GM12878 (cell line): ENCODE measurements around the gene ASCC1. TPM values are rescaled to one million over a fixed set of nuclear protein-coding genes. Genes with fewer than 3 reads are reported as not detected.
A peak's percentile ranks its signal among the peaks of the same experiment; 100 is the strongest.

Source experiments
- BHLHE40 ChIP-seq, 2 experiments: fragments of 450-650 bp in 1 of 2; IDR thresholded peaks; 2 replicates each; pipeline ENCODE4 v1.6.1; 2011 to 2017; ENCODE audit warnings: low read depth in 2 of 2, borderline replicate concordance in 1 of 2, improper control_type of control experiment in 1 of 2, low read length in 1 of 2, mild to moderate bottlenecking in 1 of 2
- CEBPB ChIP-seq, 2 experiments: fragments of 150-350 bp in 1 of 2; IDR thresholded peaks; 2 replicates each; pipeline ENCODE4 v1.6.1; 2012 to 2014; ENCODE audit warnings: low read depth in 2 of 2, low read length in 2 of 2, borderline replicate concordance in 1 of 2, inconsistent platforms in 1 of 2
- EED ChIP-seq: sonication (generic); IDR thresholded peaks from 2 replicates; pipeline ENCODE4 v1.6.1; 2016; ENCODE audit warnings: antibody characterized with exemption, low read depth
- EP300 ChIP-seq, 2 experiments: fragments of 150-350 bp in 1 of 2; IDR thresholded peaks; 2 replicates each; pipeline ENCODE4 v1.6.1; 2011 to 2012; ENCODE audit warnings: low read depth in 2 of 2, low read length in 2 of 2, borderline replicate concordance in 1 of 2, improper control_type of control experiment in 1 of 2, inconsistent platforms in 1 of 2; ENCODE audit not compliant: control insufficient read depth in 1 of 2
- ETV6 ChIP-seq, 2 experiments: fragments of 450-650 bp in 1 of 2; IDR thresholded peaks in 1 of 2; conservative IDR thresholded peaks in 1 of 2; 2 replicates each; pipeline ENCODE4 v1.6.1; 2014; ENCODE audit warnings: antibody characterized with exemption in 1 of 2, borderline replicate concordance in 1 of 2, low read depth in 1 of 2, mild to moderate bottlenecking in 1 of 2, moderate library complexity in 1 of 2
- HDAC2 ChIP-seq: fragments of 200-600 bp; sonication (generic); IDR thresholded peaks from 2 replicates; pipeline ENCODE4 v1.6.1; 2017
- MXI1 ChIP-seq: fragments of 150-350 bp; IDR thresholded peaks from 2 replicates; pipeline ENCODE4 v1.6.1; 2011; ENCODE audit warnings: low read depth, mild to moderate bottlenecking, inconsistent platforms, low read length, improper control_type of control experiment
- NR2C2 ChIP-seq: IDR thresholded peaks from 2 replicates; pipeline ENCODE4 v1.6.1; 2011; ENCODE audit warnings: borderline replicate concordance, low read depth; ENCODE audit not compliant: control insufficient read depth, insufficient read length
- PRDM15 ChIP-seq: fragments of 450-650 bp; formaldehyde crosslinking; IDR thresholded peaks from 2 replicates; pipeline ENCODE4 v1.4.0; 2020; ENCODE audit warnings: mild to moderate bottlenecking, moderate library complexity
- RCOR1 ChIP-seq: conservative IDR thresholded peaks from 2 replicates; pipeline ENCODE4 v1.6.1; 2012; ENCODE audit warnings: low read depth, low read length, improper control_type of control experiment
- SMC3 ChIP-seq: IDR thresholded peaks from 2 replicates; pipeline ENCODE4 v1.6.1; 2011; ENCODE audit warnings: low read length, improper control_type of control experiment, borderline replicate concordance
- ZBED1 ChIP-seq: IDR thresholded peaks from 2 replicates; pipeline ENCODE4 v1.6.1; 2016; ENCODE audit warnings: borderline replicate concordance
- polyA plus RNA-seq, 11 experiments: library from polyadenylated mRNA; depleted of rRNA in 4 of 11; unstranded in 6 of 11; stranded (reverse) in 5 of 11; fragments of >200 nt; fragmentation: Nextera tagmentation in 4 of 11; fragmentation: Illumina TruSeq in 1 of 11; extraction: Ambion mirVana in 4 of 11; extraction: Trizol in 1 of 11; gene quantifications; 1 replicate in 1 of 11; 2 replicates in 10 of 11; pipeline versions ENCODE4 v1.2.1 to v1.2.3, GENCODE V29; 2011 to 2016; ENCODE audit warnings: inconsistent platforms in 2 of 11, missing spikeins in 2 of 11, low read depth in 1 of 11
- total RNA-seq, 4 experiments: library from RNA; depleted of rRNA in 3 of 4; stranded (reverse); fragments of >200 nt in 3 of 4; fragmentation: Illumina TruSeq in 1 of 4; extraction: Trizol in 1 of 4; gene quantifications; 2 replicates each; pipeline versions ENCODE4 v1.2.1 to v1.2.3, GENCODE V29; 2013 to 2021
- TF ChIP-seq, protein P1 (sequence below): fragments of 450-650 bp; IDR thresholded peaks from 2 replicates; pipeline ENCODE4 v1.6.1; 2018; ENCODE audit warnings: borderline replicate concordance, mild to moderate bottlenecking; ENCODE audit not compliant: partially characterized antibody
- TF ChIP-seq, protein P2 (sequence below): IDR thresholded peaks from 2 replicates; pipeline ENCODE4 v1.6.1; 2012; ENCODE audit warnings: low read length, inconsistent platforms
- TF ChIP-seq, protein P3 (sequence below): IDR thresholded peaks from 2 replicates; pipeline ENCODE4 v1.6.1; 2011; ENCODE audit warnings: borderline replicate concordance, low read depth, mild to moderate bottlenecking, moderate library complexity, low read length; ENCODE audit not compliant: insufficient read depth, poor library complexity, severe bottlenecking
- TF ChIP-seq, protein P4 (sequence below): fragments of 450-650 bp; IDR thresholded peaks from 2 replicates; pipeline ENCODE4 v1.6.1; 2014; ENCODE audit warnings: mild to moderate bottlenecking

The ASCC1 gene
- total and polyA plus RNA-seq, 10 of the 15 experiments (the other 5 are each of a cell fraction or from before 2014, with no cell fraction given) = 23.3 to 80.6 (median 42.8) TPM

- TF ChIP-seq BHLHE40 (IDR thresholded peaks at IDR 0.05; ENCODE audit: borderline replicate concordance in 1 of 2, low read depth in 2 of 2, low read length in 1 of 2) (peak; percentile 46 to 56; a peak in 2 of 4 replicates), CEBPB (IDR thresholded peaks at IDR 0.05; ENCODE audit: borderline replicate concordance in 1 of 2, low read depth in 2 of 2, low read length in 2 of 2) (no peak), NR2C2 (no peak), EP300 (IDR thresholded peaks at IDR 0.05; ENCODE audit: borderline replicate concordance in 1 of 2, control insufficient read depth in 1 of 2, low read depth in 2 of 2, low read length in 2 of 2) (peak in 1 of 2 experiments; percentile 25; a peak in 1 of 4 replicates), EED (peak; percentile 98), SMC3 (no peak), PRDM15 (CRISPR knock-in tag) (no peak), HDAC2 (no peak), ZBED1 (0 out of 2 replicates have a peak, but pooled peaks have one; percentile 29), ETV6 (conservative IDR thresholded peaks at IDR 0.05 in 1 of 2, IDR thresholded peaks at IDR 0.05 in 1 of 2; ENCODE audit: borderline replicate concordance in 1 of 2, low read depth in 1 of 2) (no peak; a peak in 1 of 4 replicates), MXI1 (no peak), RCOR1 (no peak)
- TF ChIP-seq, protein P1, sequence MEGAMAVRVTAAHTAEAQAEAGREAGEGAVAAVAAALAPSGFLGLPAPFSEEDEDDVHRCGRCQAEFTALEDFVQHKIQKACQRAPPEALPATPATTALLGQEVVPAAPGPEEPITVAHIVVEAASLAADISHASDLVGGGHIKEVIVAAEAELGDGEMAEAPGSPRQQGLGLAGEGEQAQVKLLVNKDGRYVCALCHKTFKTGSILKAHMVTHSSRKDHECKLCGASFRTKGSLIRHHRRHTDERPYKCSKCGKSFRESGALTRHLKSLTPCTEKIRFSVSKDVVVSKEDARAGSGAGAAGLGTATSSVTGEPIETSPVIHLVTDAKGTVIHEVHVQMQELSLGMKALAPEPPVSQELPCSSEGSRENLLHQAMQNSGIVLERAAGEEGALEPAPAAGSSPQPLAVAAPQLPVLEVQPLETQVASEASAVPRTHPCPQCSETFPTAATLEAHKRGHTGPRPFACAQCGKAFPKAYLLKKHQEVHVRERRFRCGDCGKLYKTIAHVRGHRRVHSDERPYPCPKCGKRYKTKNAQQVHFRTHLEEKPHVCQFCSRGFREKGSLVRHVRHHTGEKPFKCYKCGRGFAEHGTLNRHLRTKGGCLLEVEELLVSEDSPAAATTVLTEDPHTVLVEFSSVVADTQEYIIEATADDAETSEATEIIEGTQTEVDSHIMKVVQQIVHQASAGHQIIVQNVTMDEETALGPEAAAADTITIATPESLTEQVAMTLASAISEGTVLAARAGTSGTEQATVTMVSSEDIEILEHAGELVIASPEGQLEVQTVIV = no peak
- TF ChIP-seq, protein P2, sequence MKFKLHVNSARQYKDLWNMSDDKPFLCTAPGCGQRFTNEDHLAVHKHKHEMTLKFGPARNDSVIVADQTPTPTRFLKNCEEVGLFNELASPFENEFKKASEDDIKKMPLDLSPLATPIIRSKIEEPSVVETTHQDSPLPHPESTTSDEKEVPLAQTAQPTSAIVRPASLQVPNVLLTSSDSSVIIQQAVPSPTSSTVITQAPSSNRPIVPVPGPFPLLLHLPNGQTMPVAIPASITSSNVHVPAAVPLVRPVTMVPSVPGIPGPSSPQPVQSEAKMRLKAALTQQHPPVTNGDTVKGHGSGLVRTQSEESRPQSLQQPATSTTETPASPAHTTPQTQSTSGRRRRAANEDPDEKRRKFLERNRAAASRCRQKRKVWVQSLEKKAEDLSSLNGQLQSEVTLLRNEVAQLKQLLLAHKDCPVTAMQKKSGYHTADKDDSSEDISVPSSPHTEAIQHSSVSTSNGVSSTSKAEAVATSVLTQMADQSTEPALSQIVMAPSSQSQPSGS = peak; percentile 85
- TF ChIP-seq, protein P3, sequence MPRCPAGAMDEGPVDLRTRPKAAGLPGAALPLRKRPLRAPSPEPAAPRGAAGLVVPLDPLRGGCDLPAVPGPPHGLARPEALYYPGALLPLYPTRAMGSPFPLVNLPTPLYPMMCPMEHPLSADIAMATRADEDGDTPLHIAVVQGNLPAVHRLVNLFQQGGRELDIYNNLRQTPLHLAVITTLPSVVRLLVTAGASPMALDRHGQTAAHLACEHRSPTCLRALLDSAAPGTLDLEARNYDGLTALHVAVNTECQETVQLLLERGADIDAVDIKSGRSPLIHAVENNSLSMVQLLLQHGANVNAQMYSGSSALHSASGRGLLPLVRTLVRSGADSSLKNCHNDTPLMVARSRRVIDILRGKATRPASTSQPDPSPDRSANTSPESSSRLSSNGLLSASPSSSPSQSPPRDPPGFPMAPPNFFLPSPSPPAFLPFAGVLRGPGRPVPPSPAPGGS = peak; percentile 94
- TF ChIP-seq, protein P4, sequence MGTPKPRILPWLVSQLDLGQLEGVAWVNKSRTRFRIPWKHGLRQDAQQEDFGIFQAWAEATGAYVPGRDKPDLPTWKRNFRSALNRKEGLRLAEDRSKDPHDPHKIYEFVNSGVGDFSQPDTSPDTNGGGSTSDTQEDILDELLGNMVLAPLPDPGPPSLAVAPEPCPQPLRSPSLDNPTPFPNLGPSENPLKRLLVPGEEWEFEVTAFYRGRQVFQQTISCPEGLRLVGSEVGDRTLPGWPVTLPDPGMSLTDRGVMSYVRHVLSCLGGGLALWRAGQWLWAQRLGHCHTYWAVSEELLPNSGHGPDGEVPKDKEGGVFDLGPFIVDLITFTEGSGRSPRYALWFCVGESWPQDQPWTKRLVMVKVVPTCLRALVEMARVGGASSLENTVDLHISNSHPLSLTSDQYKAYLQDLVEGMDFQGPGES = no peak
These were observed 41.2 kb upstream of the ASCC1 start (continued) for GRCh38 chr10:72257051-72257892.
